ENCODE data around the gene RAMP3. TPM values are rescaled to one million over a fixed set of nuclear protein-coding genes. Genes with fewer than 3 reads are reported as not detected.

Gene RAMP3
- total and polyA plus RNA-seq, 10 of the 15 experiments (the other 5 are each of a cell fraction or from before 2014, with no cell fraction given) = not detected

DNA sequence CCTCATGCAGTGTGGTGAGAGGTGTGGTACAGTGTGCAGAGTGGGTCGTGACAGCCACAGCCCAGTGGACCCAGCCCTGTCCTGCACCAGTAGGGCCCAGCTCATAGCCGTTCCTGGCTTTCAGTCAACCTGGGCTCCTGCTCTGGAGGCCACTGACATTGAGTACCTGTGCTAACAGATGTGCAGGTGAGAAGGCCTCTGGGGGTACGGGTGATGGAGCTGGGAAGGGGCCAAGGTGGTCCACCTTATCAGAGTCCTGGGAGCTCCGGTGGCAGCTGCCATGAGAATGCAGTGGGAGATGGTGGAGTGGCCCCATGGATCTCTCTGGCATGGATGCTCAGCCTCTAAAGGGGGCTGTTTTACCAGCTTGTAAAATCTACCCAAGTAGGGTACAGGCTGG lies 40.0 kb upstream of the RAMP3 start:
- ChIA-PET SMC1A (ENCODE audit: uncharacterized antibody, unreplicated experiment) (interaction anchor here (0.6 to 1.0 kb wide), 3 partner anchors 123 to 237 kb away, joined by 3 read pairs; no protein-coding TSS in a partner anchor), CTCF (interaction anchor here (2.6 kb wide), 1 partner anchor 18 kb away, joined by 7 read pairs; no protein-coding TSS in a partner anchor), POLR2A (interaction anchor here (0.6 kb wide), 1 partner anchor 129 kb away, joined by 4 read pairs; no protein-coding TSS in a partner anchor), RAD21 (ENCODE audit: unreplicated experiment) (interaction anchor here (0.5 to 1.5 kb wide), 2 partner anchors 18 to 198 kb away, joined by 3 read pairs; no protein-coding TSS in a partner anchor)
- no peaks in the 10 kb centered on the region for H3K79me2 ChIP-seq (ENCODE audit: control insufficient read depth, insufficient read depth, low read length)
- H2AFZ ChIP-seq (ENCODE audit: control insufficient read depth, low read depth, low read length) = no peak overlapping the region
- 27% methylated on average over 4 of the region's 4 CpGs for WGBS (ENCODE audit: insufficient coverage, insufficient replicate concordance, low lambda C conversion rate, missing lambda C conversion rate)
- H3K9me3 ChIP-seq (replicated peaks; ENCODE audit: control insufficient read depth, insufficient read depth, low read length) = no peaks in the 10 kb centered on the region
- no peak overlapping the region for H3K4me3 ChIP-seq
- H3K4me2 ChIP-seq (ENCODE audit: control insufficient read depth, insufficient read depth) = no peak overlapping the region
- no peaks in the 10 kb centered on the region for H3K36me3 ChIP-seq (ENCODE audit: control insufficient read depth in 2 of 2, insufficient read depth in 2 of 2, low read length in 1 of 2)
- BruUV-seq (replicated peaks) = no TSS peak
- ATAC-seq (no peak), FAIRE-seq (no peak), DNase-seq (ENCODE audit: low read depth, low spot score) (no peak)
- H3K9ac ChIP-seq (ENCODE audit: control insufficient read depth, insufficient read depth, low read length) = no peak overlapping the region
- intact Hi-C loops (cut with micrococcal nuclease; ENCODE audit: unreplicated experiment) = no loop called here
- no peaks in the 10 kb centered on the region; a peak in 1 of 4 replicates for H3K27me3 ChIP-seq (replicated peaks in 1 of 2; ENCODE audit: control insufficient read depth in 2 of 2, insufficient read depth in 2 of 2, low read length in 1 of 2)
- no peak overlapping the region for H3K27ac ChIP-seq (ENCODE audit: control insufficient read depth, insufficient read depth)
- in situ Hi-C loops (cut with MboI) = no loop called here
- H4K20me1 ChIP-seq (ENCODE audit: control insufficient read depth, insufficient read depth) = no peaks in the 10 kb centered on the region
- no peaks in the 10 kb centered on the region; the same call in 1 of the 2 replicates for H3K4me1 ChIP-seq (ENCODE audit: control insufficient read depth, insufficient read depth, low read length)
- TF ChIP-seq POLR2AphosphoS5 (IDR thresholded peaks at IDR 0.05; ENCODE audit: low read length) (no peak), HDGF (IDR thresholded peaks at IDR 0.05) (no peak), CREM (IDR thresholded peaks at IDR 0.05; ENCODE audit: low read depth) (no peak), FOS (IDR thresholded peaks at IDR 0.05; ENCODE audit: borderline replicate concordance, extremely low read depth, insufficient read length) (no peak), POLR2AphosphoS2 (IDR thresholded peaks at IDR 0.05; ENCODE audit: low read depth, low read length) (no peak)
- TF ChIP-seq, protein P1, sequence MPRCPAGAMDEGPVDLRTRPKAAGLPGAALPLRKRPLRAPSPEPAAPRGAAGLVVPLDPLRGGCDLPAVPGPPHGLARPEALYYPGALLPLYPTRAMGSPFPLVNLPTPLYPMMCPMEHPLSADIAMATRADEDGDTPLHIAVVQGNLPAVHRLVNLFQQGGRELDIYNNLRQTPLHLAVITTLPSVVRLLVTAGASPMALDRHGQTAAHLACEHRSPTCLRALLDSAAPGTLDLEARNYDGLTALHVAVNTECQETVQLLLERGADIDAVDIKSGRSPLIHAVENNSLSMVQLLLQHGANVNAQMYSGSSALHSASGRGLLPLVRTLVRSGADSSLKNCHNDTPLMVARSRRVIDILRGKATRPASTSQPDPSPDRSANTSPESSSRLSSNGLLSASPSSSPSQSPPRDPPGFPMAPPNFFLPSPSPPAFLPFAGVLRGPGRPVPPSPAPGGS (IDR thresholded peaks at IDR 0.05; ENCODE audit: borderline replicate concordance, insufficient read depth, low read depth, low read length, poor library complexity, severe bottlenecking) = no peak
- TF ChIP-seq, protein P2, sequence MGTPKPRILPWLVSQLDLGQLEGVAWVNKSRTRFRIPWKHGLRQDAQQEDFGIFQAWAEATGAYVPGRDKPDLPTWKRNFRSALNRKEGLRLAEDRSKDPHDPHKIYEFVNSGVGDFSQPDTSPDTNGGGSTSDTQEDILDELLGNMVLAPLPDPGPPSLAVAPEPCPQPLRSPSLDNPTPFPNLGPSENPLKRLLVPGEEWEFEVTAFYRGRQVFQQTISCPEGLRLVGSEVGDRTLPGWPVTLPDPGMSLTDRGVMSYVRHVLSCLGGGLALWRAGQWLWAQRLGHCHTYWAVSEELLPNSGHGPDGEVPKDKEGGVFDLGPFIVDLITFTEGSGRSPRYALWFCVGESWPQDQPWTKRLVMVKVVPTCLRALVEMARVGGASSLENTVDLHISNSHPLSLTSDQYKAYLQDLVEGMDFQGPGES (IDR thresholded peaks at IDR 0.05) = no peak

Data from GM12878 (cell line).